Cortex of kidney (tissue), 1 donor: ENCODE measurements around the gene SLC4A4.

Experiments
- DNase-seq: peaks from one replicate; lab custom pipeline; 2025; lab: John Stamatoyannopoulos, UW

Gene SLC4A4

DNA sequence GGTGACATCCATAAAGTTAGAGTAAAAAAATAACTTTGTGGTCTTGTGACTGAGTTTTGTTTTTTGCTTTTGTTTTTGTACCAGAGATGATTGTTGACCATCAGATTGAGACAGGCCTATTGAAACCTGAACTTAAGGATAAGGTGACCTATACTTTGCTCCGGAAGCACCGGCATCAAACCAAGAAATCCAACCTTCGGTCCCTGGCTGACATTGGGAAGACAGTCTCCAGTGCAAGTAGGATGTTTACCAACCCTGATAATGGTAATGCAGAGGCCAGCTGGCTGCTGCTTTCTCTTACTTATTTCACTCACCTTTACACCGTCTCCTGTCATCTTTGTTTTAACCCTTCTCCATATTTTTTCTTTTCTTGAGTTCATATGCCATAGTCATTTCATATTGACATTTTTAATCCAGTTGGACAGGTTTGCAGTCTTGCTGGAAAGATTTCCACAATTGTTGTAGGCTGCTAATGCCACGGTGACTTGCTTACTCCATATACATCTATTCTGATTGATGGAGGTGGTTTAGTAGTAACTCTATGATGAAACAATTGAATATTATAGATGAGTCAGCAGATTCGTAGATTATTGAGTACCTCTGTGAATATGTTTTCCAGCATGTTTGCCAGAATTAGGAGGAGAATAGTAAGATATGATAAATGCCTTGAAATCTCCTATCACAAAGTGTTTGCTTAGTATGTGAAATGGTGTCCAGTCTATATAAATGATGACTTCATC is 18.3 kb downstream of the SLC4A4 start:
- DNase-seq: no peak

DNA sequence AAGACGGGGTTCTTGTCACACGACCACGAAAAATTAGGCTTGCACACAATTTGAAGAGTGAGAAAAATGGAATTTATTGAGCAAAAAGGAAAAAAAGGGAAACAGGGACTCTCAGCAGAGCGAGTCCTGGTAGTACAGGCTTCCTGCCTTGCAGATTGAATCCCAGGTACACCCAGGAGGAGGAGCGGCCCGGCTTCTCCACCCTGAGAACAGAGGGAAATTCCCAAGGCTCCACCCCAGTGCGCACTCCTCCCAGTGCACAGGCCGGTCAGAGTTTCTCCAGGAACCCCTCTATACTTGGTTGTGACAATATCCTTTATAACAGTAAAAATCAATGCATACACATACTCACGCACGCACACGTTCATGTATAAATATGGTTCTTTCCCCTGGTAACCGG is 22.0 kb downstream of the SLC4A4 start:
- no peak for DNase-seq

DNA sequence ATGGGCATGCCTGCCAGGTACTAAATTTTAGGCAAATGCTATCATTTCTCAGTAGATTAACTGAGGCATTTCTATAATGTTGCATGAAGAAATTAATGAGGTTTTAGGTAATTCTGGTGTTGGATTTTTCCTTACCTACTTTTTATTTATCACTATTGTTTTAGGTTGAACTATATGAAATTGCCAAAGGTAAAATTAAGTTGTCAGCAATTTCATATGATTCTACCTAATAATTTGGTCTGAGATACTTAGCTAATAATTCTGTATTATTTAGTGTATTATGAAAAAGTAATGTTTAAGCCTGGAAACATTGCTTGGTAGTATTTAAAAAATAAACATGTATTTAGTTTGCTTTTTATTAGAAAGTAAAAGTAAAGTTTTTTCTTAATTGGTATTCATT is 22.7 kb downstream of the SLC4A4 start:
- DNase-seq: no peak

DNA sequence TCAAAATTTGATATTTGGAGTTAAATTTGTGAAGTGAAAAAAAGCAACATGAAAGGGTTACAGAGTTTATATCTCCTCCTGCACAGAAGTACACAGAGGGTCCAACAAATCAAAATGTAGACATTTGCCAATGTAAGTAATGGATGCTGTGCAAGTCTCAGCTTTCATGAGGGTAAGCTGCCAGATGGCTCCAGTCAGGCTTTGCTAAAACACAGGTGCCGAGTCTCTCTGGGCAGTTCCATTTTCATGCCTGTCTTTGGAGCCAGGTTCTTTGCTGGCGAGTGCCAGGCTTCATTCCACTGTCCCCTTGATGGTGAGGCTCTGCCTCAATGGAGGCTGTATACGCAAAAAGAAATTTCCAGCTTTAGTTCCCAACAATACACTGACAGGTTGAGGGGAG is 27.9 kb downstream of the SLC4A4 start:
- no peak for DNase-seq

DNA sequence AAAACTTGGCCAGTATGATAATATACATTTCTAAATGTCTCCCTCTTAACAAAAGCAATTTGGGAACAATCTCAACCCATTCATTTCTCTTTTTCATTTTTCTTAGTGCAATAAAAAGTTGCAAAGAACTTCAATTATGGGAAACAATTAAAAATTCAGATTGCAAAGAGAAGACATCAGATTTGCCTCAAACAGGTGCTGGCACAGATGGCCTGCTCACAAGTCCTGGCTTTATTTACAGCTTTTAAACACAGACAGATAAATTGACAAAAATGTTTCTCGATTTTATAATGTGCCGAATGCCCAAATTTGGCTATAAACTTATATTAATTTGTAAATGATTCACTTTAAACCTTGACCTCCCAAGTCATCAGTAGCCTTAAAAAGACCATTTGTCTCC is 28.7 kb downstream of the SLC4A4 start:
- DNase-seq: no peak

DNA sequence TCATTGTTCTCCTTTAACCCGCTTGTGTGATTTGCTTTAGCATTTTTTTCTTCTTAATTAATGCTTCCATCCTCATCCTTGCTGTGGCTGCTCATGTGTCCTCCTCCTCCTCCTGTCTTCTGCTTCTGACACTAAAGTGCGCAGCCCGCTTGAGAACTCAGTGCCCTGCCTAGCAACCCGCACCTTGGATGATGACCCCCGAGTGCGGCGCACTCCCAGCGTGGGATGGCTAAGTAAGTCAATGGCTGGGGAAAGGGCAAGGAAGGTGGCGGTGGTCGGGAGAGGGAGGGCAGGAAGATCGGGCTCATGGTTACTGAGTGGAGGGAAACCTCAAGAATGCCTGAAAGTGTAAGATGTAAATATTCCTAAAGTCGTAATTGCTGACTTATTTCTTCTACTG is 30.1 kb downstream of the SLC4A4 start:
- DNase-seq: no peak

DNA sequence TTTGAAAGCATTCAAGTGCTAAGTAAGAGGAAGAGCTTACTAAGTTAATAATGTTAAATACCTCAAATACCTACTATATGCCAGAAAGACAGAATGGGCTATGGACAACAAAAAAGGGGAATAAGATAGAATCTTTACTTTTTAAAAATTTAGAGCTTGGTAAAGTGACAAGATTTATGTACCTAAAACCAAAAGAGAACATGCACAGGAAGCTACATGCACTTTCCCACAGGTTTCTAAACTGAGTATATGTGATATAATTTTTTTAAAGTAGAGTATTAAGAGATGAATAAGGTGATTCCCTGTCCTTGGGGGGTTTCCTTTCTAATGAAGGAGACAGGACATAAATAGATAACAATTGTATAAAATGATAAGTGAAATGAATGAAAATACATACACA is 30.7 kb downstream of the SLC4A4 start:
- DNase-seq: no peak

DNA sequence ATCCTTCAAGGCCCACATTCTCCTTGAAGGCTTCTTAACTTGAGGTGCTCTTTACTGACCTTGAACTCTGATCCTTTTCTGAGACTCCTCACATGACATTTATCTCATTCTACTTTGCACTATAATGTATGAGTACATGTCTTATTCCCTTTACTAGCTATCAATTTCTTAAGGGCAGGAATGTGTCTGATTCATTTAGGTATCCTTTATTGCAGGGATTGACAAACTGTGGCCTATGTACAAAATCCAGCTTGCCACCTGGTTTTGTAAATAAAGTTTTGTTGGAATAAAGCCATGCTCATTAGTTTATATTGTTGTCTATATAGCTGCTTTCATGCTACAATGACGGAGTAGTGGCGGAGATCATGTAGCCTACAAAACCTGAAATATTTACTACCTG is 36.7 kb downstream of the SLC4A4 start:
- DNase-seq: no peak

DNA sequence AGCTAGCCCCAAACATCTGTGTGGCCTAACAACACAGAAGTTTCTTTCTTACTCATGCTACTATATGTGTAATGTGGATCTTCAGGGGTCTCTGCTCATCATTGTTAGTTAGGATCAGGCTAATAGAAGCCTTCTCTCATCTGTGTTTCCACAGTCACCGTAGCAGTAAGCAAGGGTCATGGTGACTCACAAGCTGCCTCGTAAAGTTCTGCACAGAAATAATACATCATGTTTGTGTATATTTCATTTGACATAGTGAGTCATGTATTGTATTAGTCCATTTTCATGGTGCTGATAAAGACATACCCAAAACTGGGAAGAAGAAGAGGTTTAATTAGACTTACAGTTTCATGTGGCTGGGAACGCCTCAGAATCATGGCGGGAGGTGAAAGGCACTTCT is 38.7 kb downstream of the SLC4A4 start:
- no peak for DNase-seq

DNA sequence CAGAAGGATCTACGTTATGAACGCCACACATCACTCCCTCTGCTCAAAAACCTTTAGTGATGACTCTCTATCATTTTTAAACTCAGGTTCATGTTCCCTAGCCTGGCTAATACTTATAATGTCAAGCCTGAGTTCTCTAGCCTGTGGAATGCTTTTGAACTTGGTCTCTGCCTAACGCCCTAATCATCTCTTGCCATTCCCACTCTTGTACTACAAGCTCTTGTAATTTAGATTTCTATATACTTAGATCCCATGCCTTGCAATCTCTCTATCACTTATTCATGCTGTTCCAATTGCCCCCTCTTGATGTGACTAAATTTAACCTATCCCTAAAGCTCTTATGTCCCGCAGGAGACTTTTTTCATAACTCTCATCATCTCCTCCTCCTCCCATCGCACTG is 40.3 kb downstream of the SLC4A4 start:
- no peak for DNase-seq

DNA sequence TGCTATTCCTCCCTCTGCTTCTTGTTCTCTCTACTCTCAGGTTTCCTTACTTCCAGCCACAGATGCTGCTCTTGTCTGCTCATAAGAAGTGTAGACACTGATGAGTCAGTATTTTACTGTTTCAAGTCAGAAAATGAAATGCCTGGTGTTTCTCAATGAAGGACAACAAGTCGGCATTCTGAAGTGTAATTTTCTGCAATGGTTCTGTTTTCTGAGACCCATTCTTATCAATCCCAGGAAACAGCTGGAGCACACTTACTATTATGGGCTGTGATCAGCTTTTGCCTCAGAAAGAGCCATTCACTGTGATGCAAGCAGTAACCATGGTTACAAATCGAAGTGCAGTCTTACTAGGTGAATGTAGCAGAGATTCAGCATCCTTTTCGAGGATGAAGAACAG is 42.0 kb downstream of the SLC4A4 start:
- DNase-seq: no peak

DNA sequence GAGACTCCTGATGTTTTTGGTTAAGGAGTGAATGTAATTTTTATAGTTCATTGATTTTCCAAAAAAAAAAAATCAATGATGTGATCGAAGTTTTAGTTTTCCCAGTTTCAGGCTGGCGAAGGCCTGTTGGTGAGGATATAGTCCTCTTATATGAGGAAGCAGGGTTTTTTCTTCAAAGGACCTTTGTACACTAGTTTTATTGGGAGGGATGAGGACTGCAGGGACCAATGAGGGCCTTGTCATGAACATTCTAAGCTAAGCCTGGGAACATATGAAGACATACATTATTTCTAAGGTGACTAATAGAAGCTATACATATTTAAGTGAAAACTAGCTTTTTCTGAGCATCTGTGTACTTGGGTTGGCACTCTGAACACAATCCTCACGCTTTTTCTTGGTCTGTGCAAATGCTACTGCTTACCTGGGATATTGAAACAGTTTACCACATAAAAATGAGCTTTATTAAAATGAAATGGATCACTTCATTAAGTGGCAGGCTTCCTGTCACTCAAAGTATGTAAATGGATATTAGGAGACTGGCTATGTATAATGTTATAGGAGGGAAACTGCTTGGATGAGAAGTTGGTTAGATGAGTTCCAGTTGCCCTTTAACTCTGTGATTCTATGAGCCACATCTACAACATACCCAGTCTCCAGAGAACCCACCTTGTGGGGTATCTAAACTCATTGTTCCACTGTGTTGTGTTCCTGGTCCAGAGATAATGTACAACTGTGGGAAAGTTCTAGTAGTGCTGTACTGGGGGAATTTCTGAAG is 43.5 kb downstream of the SLC4A4 start:
- no peak for DNase-seq

DNA sequence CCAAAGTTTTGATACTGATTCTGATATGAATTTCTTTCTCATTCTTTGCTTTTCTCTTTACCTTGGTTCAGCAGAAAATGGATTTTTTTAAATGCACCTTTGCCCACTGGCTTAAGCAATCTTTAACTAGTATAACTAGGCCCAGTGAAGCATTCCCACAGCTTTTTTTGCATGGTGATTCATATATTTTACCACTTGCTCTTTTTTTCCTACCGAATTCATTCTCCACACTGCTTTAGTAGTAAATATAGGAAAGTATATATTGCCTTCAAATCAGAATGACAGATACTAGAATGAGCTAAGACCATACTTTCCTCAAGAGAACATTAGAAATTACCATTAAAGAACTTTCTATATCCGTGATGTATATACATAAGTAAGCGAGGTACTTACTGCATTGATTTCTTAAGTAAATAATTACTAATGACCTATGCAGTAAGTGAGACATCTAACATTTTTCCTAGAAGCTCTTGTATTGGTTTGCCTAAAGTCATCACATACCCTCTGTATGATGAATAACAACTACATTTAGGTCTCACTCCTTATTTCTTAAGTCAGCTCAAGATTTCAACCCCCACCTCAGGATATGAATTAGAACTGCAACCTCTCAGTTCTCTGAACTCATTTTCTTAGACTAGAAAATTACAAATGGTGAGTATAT is 44.2 kb downstream of the SLC4A4 start:
- DNase-seq: no peak

DNA sequence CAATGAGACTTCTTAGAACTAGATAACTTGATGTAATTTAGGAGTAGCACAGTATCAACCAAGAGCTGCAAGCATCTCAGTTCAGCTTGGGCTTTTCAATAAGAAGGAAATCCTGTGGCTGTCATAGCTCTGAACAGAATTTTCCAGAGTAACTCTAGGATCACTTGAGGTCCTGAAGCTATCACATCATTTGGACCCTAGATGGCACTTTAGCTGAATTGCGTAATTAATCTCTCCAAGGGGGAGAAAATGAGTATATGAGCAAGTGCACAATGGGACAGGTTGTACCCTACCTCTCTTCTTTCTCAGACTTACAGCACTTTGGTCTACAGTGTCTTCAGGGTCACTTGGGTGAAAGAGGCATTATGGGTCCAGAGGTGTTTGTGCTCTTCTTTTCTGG is 45.2 kb downstream of the SLC4A4 start:
- DNase-seq: no peak

DNA sequence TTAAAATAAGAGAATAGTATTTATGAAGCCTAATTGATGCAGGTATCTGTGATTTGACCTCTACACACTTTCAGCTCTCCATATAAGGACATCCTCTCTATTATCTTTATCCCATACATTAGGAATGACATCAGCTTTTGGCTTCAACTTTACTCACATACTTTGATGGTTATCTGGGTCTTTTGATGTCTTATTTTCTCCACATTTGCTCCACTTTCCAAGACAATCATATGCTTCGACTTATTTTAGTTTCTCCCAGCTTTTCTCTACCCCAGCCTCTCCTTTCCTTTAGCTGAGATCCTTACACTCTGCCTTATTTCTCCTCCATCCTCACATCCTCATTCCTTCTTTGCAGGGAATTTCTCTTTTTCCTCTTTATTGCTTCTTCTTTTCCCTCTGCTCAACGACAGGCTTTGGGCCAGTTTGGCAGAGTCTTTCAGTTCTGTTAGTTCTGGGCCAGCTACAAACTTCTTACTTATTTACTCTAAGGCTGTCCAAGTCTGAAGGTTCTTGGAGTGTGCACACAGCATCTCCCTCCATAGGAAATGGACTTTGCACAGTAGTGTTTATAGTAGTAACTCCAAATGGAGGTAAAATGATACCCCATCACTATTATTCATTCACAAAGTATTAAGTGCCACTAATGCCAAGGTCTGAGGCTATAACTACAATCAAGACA is 50.5 kb downstream of the SLC4A4 start:
- DNase-seq: no peak

DNA sequence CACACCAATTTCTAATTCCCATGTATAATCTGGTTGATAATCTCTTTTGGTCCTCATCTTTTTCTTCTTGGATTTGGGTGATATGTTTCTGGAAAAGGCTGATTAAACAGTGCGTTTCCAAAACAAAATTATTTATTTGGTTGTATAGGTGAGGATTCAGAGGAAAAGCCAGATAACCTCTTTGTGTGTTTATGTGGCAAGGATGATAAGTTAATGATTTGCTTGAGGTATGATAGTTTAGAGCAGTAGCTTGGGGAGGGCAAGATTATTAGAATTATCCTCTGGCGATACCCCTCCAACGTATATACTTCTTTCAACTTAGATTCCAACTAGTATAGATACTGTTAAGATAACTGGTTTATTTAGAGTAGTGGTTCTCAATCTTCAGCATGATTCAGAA is 53.3 kb downstream of the SLC4A4 start:
- no peak for DNase-seq

DNA sequence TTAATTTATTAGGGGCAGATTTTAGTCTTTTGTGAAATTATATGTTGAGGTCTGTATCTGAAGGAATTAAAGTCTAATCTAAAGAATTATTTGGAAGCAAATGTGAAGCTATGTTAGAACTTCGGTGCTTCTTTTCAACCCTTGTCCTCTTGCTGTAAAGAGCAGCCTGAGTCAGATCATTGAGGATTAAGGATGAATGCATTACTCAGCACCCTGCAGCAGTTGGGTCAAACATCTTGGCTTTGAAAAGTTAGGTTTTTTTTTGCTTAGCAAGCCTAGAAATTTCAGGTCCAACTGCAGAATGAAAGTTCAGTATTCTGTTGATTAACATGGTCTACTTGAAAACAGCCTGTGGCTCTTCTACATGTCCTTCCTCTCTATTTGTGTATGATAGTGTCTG is 57.6 kb downstream of the SLC4A4 start:
- DNase-seq: no peak

DNA sequence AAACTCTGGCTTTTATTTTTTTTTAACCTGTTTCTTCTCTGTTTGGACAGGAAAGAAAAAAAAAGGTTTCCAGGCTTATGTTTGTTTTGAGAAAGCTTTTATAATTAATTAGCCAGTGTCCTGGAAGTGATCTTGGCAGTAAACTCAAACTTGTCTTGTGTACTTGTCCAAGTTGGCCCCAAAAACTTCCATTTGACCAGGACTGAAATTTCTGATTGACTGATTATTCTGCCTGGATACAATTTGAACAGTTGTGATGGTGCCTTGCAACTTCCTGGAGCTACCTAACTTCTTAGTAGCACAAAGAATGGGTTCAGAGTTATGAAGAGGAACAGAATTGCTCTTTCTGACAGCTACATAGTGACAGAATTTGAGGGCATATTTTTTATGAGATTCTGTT is 62.0 kb downstream of the SLC4A4 start:
- DNase-seq: no peak

DNA sequence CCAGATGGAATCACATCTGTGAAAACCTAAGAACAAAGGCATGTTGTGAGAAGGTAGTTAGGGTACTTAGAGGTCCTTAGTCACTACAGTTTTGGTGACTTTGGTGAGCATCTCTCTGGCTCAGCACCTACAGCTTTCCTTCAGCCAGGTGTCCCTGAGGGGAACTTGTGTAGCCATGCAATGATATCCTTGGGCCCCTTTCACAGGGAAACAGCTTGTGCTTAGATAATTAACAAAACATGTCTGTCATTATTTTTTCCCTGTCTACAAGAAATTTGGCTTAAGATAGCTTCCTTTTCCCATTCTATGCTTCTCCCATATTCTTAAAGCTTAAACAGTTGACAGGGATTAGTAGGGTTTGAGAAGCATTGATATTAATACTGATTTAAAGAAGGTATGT is 63.8 kb downstream of the SLC4A4 start:
- DNase-seq: no peak

DNA sequence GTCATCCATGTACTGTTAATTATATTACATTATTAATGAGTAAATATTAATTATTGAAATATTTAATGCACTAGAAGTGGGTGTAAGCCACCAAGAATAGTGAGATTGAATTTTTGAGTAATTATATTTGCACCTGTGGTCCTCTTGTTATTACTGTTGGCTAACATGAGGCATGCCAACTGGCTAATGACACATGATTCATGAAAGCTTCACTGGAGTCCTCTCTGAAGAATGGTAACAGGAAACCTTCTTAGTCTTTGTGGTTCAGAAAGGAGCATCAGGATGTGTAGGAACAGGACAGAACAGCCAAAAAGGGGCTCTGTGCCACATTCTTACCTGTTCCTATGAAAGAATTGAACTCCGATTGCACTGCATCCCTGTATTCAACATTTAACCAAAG is 65.2 kb downstream of the SLC4A4 start:
- no peak for DNase-seq

DNA sequence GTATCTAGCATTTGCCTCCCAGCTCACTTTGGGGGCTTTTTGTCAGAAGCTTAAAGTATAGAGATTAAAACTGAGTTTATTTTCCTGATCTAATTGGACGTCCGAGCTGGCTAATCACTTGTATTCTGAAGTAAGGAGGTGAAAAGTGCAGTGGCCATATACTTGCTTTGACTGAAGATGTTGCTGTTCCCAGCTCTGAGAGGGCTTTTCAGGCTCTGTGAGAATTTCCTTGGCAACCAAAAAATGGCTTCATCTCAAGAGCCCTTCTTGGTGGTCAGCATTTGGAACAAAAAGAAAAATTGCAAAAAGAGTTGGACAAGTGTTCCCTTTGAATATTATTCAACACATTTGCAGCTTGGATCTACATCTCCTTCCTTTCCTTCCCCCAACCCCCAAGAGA is 67.0 kb downstream of the SLC4A4 start:
- no peak for DNase-seq

DNA sequence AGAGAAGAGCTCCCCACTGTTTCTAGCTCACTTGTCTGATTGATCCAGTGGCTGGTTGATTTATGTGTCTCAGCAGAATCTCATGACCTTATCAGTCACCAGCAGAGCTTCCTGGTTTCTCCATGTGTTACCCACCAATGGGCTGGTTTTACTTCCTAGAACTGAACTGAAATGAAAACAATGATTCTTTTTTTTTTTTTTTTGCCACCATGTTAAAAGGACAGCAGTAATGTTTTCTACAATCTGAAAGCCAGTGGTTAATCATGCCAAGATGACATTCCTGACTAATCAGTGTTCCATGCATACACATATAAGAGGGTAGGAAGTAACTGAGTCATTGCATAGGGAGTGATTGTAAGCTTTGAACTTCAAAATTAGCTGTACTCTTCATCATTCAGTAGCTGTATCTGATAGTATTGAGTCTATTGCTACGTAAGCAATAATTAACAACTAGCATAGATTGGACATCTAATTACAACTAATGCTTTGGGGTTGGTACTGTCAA is 67.7 kb downstream of the SLC4A4 start:
- DNase-seq: no peak
